Sigmoid colon (tissue), 7 donors: ENCODE results near the gene SPATA20. TPM values are rescaled to one million over a fixed set of nuclear protein-coding genes. Genes with fewer than 3 reads are reported as not detected.
A peak's percentile ranks its signal among the peaks of the same experiment; 100 is the strongest.

Experiments
- DNase-seq: peaks from one replicate; pipeline ENCODE4 v3.0.0-alpha.2; 2019
- H3K27ac ChIP-seq, 4 donors: fragments of 200-600 bp; sonication (generic); one replicate each; pipeline ENCODE4 v1.5.1; 2016 to 2019; ENCODE audit warnings: mild to moderate bottlenecking in 1 of 4
- H3K27me3 ChIP-seq, 3 donors: fragments of 200-600 bp; sonication (generic); one replicate each; pipeline ENCODE4 v1.5.1; 2019; ENCODE audit warnings: mild to moderate bottlenecking in 1 of 3
- H3K36me3 ChIP-seq, 4 donors: fragments of 200-600 bp; sonication (generic); one replicate each; pipeline ENCODE4 v1.5.1; 2016 to 2019
- H3K4me1 ChIP-seq, 4 donors: fragments of 200-600 bp; sonication (generic); one replicate each; pipeline ENCODE4 v1.5.1; 2017 to 2019
- H3K4me3 ChIP-seq, 4 donors: fragments of 200-600 bp; sonication (generic); one replicate each; pipeline ENCODE4 v1.5.1; 2017 to 2019; ENCODE audit warnings: mild to moderate bottlenecking in 2 of 4, moderate library complexity in 1 of 4
- H3K9me3 ChIP-seq, 4 donors: fragments of 200-600 bp in 3 of 4; sonication (generic) in 3 of 4; one replicate each; pipeline versions ENCODE4 v1.5.1 to v1.6.1; 2013 to 2019
- CTCF ChIP-seq, 4 experiments: fragments of 450-650 bp in 3 of 4; fragments of 200-600 bp in 1 of 4; IDR thresholded peaks; one replicate each; pipeline ENCODE4 v1.5.1; 2016 to 2019; ENCODE audit warnings: antibody characterized with exemption in 4 of 4, mild to moderate bottlenecking in 3 of 4, moderate library complexity in 2 of 4
- EP300 ChIP-seq, 4 donors: sonication (generic); formaldehyde crosslinking; IDR thresholded peaks; one replicate each; pipeline ENCODE4 v1.6.1; 2017; ENCODE audit warnings: antibody characterized with exemption in 4 of 4
- POLR2A ChIP-seq, 2 donors: fragments of 450-650 bp; IDR thresholded peaks; one replicate each; pipeline ENCODE4 v1.6.1; 2016; ENCODE audit warnings: antibody characterized with exemption in 2 of 2, mild to moderate bottlenecking in 2 of 2, moderate library complexity in 2 of 2
- POLR2AphosphoS5 ChIP-seq, 4 donors: sonication (generic); formaldehyde crosslinking; IDR thresholded peaks; one replicate each; pipeline ENCODE4 v1.6.1; 2017; ENCODE audit warnings: antibody characterized with exemption in 4 of 4
- WGBS, 2 donors: extraction: QIAGEN DNeasy Blood & Tissue Kit; methylation state at CpG; one replicate each; pipeline ENCODE4 v1.1.7; 2013; 5-methylcytosine and 5-hydroxymethylcytosine counted together
- intact Hi-C: fragments of 100-400 bp; cut with DNase I; formaldehyde crosslinking; loops from one replicate; pipeline ENCODE4 v1.15.1; 2023
- polyA plus RNA-seq, 3 donors: library from polyadenylated mRNA; stranded (reverse); fragments of 200-250 nt; gene quantifications; one replicate each; pipeline ENCODE4 v1.2.3, GENCODE V29; 2013
- total RNA-seq, 4 donors: library from RNA; depleted of rRNA; stranded (reverse); fragments of >200 nt; gene quantifications; one replicate each; pipeline ENCODE4 v1.1.0, GENCODE V29; 2016
- donor health status: healthy with polysubstance abuse.
- donor health status: Bipolar disorder and iron deficiency.
- donor health status: healthy.

The SPATA20 gene
- total and polyA plus RNA-seq, 7 donors: 24.0 to 81.7 (median 45.1) TPM

- H3K4me3 ChIP-seq: no peak overlapping the region
- H3K4me1 ChIP-seq: peaks cover 0 to 15% (median 11%) of the 10 kb centered on the region in 4 donors
- WGBS, 2 donors: 81 to 87% methylated on average over 13 of the region's 13 CpGs
- H3K9me3 ChIP-seq: no peaks in the 10 kb centered on the region
- intact Hi-C loops: no loop called here
- peak; percentile 74 for DNase-seq
- H3K36me3 ChIP-seq: no peaks in the 10 kb centered on the region
- peak overlapping the region in 1 of 4 donors; percentile 34 for H3K27ac ChIP-seq
- TF ChIP-seq POLR2A (IDR thresholded peaks at IDR 0.05) (no peak), CTCF (IDR thresholded peaks at IDR 0.05) (no peak)
- no peaks in the 10 kb centered on the region for H3K27me3 ChIP-seq
Observed at GRCh38 chr17:50518384-50519023, 28.5 kb upstream of the SPATA20 start.

- H3K36me3 ChIP-seq: no peaks in the 10 kb centered on the region
- no peaks in the 10 kb centered on the region for H3K27me3 ChIP-seq
- TF ChIP-seq CTCF (IDR thresholded peaks at IDR 0.05): no peak
- no peak for TF ChIP-seq EP300 (IDR thresholded peaks at IDR 0.05)
- no peak for TF ChIP-seq POLR2AphosphoS5 (IDR thresholded peaks at IDR 0.05)
- no peak for TF ChIP-seq POLR2A (IDR thresholded peaks at IDR 0.05)
- H3K4me1 ChIP-seq: peaks cover 0 to 15% (median 10%) of the 10 kb centered on the region in 4 donors
- DNase-seq: no peak
- 90 to 92% methylated on average over 8 of the region's 8 CpGs for WGBS, 2 donors
- H3K27ac ChIP-seq: peak overlapping the region in 1 of 4 donors; percentile 34
- intact Hi-C loops: no loop called here
- H3K9me3 ChIP-seq: no peaks in the 10 kb centered on the region
- no peak overlapping the region for H3K4me3 ChIP-seq
Observed at GRCh38 chr17:50519141-50519834, 27.7 kb upstream of the SPATA20 start.

GRCh38 chr17:50520483-50520882 lies 26.5 kb upstream of the SPATA20 start:
- no peak overlapping the region for H3K27ac ChIP-seq
- H3K4me1 ChIP-seq: peaks cover 0 to 4% (median under 1%) of the 10 kb centered on the region in 4 donors
- no peaks in the 10 kb centered on the region for H3K9me3 ChIP-seq
- no peak for TF ChIP-seq POLR2AphosphoS5 (IDR thresholded peaks at IDR 0.05)
- no peak for TF ChIP-seq EP300 (IDR thresholded peaks at IDR 0.05)
- TF ChIP-seq CTCF (IDR thresholded peaks at IDR 0.05): no peak
- no peak for TF ChIP-seq POLR2A (IDR thresholded peaks at IDR 0.05)
- 79 to 86% methylated on average over 2 of the region's 2 CpGs for WGBS, 2 donors
- DNase-seq: no peak
- intact Hi-C loops: no loop called here
- no peaks in the 10 kb centered on the region for H3K27me3 ChIP-seq
- H3K4me3 ChIP-seq: no peak overlapping the region
- no peaks in the 10 kb centered on the region for H3K36me3 ChIP-seq

GRCh38 chr17:50521514-50521913 lies 25.5 kb upstream of the SPATA20 start:
- intact Hi-C loops: no loop called here
- TF ChIP-seq POLR2A (IDR thresholded peaks at IDR 0.05) (no peak), CTCF (IDR thresholded peaks at IDR 0.05) (no peak), EP300 (IDR thresholded peaks at IDR 0.05) (no peak), POLR2AphosphoS5 (IDR thresholded peaks at IDR 0.05) (no peak)

More at GRCh38 chr17:50521514-50521913, 25.5 kb upstream of the SPATA20 start:
- 68 to 76% methylated on average over 2 of the region's 2 CpGs for WGBS, 2 donors
- no peak for DNase-seq
- H3K4me3 ChIP-seq: no peak overlapping the region
- H3K9me3 ChIP-seq: no peaks in the 10 kb centered on the region
- no peaks in the 10 kb centered on the region for H3K4me1 ChIP-seq
- no peaks in the 10 kb centered on the region for H3K36me3 ChIP-seq
- no peak overlapping the region for H3K27ac ChIP-seq
- no peaks in the 10 kb centered on the region for H3K27me3 ChIP-seq
